ENCODE results near the gene RAB12.

Gene RAB12

DNA sequence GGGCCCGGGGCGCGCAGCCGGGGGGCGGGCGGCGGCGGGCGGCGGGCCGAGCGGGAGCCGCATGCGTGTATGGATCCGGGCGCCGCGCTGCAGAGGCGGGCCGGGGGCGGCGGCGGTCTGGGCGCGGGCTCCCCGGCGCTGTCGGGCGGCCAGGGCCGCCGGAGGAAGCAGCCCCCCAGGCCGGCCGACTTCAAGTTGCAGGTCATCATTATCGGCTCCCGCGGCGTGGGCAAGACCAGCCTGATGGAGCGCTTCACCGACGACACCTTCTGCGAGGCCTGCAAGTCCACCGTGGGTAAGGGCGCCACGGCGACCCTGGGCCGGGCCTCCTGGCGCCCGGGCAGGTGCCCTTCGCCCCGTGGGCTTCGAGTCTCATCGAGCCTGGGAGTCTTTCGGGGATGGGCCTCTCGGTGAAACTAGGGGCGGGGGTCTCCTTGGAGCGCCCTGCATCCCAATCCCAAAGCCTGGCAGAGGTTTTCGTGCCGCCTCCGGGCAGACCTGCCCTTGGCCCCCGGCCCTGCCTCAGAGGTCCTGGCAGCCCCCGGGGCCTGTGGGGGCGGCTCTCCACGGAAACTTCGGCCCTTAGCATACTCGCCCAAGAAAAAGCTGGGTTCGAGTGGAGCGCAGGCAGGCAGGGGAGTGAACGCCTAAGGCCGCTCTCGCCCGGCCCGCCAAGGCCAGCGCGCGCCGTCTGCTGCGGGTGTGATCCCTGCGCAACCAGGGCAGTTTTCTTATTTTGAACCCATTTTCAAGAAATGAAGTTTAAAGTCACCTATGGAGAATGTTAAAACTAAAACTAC lies 622 bp downstream of the RAB12 start:
- TF ChIP-seq, protein P1, sequence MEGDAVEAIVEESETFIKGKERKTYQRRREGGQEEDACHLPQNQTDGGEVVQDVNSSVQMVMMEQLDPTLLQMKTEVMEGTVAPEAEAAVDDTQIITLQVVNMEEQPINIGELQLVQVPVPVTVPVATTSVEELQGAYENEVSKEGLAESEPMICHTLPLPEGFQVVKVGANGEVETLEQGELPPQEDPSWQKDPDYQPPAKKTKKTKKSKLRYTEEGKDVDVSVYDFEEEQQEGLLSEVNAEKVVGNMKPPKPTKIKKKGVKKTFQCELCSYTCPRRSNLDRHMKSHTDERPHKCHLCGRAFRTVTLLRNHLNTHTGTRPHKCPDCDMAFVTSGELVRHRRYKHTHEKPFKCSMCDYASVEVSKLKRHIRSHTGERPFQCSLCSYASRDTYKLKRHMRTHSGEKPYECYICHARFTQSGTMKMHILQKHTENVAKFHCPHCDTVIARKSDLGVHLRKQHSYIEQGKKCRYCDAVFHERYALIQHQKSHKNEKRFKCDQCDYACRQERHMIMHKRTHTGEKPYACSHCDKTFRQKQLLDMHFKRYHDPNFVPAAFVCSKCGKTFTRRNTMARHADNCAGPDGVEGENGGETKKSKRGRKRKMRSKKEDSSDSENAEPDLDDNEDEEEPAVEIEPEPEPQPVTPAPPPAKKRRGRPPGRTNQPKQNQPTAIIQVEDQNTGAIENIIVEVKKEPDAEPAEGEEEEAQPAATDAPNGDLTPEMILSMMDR (IDR thresholded peaks at IDR 0.05; ENCODE audit: low read depth, low read length), result no peak
- H3K9me3 ChIP-seq (ENCODE audit: severe bottlenecking), result no peaks in the 10 kb centered on the region
- peak; percentile 22 for DNase-seq
- H3K36me3 ChIP-seq, result peaks cover 17% of the 10 kb centered on the region
- peak overlapping the region; percentile 97 for H3K4me3 ChIP-seq (ENCODE audit: low read depth, low read length)
- no peaks in the 10 kb centered on the region for H3K27me3 ChIP-seq (ENCODE audit: insufficient read depth, low read depth, severe bottlenecking)
- H3K27ac ChIP-seq, result peak overlapping the region; percentile 77

DNA sequence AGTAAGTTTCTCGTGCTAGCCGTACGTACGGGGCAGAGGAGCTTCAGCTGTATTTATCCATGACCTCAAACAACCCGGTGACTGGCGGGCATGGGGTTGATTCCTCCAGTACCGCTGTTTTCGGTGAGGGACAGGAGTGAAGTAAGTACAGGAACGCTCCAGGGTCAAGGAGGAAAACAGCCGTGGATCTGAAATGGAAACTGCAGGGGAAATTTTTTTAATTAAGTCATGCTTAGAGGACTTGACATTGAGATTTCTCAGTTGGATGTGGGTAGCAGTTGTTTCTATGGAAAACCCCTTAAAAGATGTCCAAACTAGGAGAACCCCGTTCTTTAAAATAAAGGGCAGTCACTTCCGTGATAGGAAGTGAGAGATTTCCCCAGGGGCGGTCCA lies 1.2 kb downstream of the RAB12 start:
- TF ChIP-seq, protein P1 (IDR thresholded peaks at IDR 0.05; ENCODE audit: low read depth, low read length), result no peak
- DNase-seq, result peak; percentile 38
- H3K27me3 ChIP-seq (ENCODE audit: insufficient read depth, low read depth, severe bottlenecking), result no peaks in the 10 kb centered on the region
- H3K9me3 ChIP-seq (ENCODE audit: severe bottlenecking), result no peaks in the 10 kb centered on the region
- H3K4me3 ChIP-seq (ENCODE audit: low read depth, low read length), result peak overlapping the region; percentile 97
- peaks cover 17% of the 10 kb centered on the region for H3K36me3 ChIP-seq
- peak overlapping the region; percentile 77; the same call in 1 of the 2 replicates for H3K27ac ChIP-seq

DNA sequence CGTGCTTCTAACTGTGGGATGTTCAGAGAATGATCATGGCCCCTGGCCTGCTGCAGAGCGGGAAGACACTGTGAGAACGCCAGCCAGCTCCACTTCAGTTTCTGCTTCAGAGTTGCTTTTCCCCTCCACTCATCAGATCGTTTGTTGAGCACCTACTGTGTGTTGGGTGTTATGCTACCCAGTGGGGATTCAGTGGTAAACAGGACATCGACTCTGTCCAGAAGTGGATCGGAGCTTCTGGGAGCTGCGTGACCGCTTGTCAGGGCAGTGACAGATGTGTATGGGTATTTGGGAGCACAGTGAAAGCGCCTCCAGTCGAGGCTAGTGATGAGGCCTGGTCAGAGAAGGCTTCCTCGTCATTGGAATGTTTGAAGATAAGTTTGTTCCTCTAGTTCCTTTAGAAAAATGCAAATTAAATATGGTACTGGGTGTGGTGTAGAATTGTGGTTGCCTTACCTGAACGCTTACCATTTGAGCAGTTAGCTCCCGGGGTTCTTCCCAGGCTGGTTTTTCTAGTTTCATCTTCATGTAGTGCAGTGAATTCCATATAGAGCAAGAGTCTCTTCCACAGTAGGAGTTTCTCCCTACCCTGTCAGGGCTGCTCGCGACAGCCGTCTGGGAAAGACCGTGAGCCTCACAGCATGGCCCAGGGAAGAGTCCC lies 2.8 kb downstream of the RAB12 start:
- Histone ChIP-seq H3K27ac (no peak overlapping the region), H3K36me3 (peaks cover 17% of the 10 kb centered on the region), H3K4me3 (ENCODE audit: low read depth, low read length) (no peak overlapping the region), H3K9me3 (ENCODE audit: severe bottlenecking) (no peaks in the 10 kb centered on the region), H3K27me3 (ENCODE audit: insufficient read depth, low read depth, severe bottlenecking) (no peaks in the 10 kb centered on the region)
- TF ChIP-seq, protein P1 (IDR thresholded peaks at IDR 0.05; ENCODE audit: low read depth, low read length), result no peak
- DNase-seq, result no peak

DNA sequence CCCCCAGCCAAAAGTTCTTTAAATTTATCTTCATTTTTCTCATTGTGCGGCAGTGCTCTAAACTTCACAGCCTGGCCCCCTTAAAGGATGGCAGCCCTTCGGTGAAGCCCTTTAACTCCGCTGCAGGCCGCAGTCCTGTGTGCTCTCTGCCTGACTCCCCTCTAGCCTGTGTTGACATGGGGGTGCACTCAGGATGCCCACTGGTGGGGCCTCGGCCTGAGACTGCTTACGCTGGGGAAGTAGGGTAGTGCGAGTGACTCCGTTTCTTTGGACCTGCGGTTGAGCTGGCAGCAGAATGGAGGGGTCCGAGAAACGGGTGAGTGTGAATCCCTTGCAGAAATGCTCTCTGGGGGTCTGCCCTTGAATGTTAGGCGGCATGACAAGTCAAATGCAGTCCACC lies 5.6 kb downstream of the RAB12 start:
- DNase-seq, result no peak
- no peak overlapping the region for H3K4me3 ChIP-seq (ENCODE audit: low read depth, low read length)
- no peak overlapping the region; the same call in 1 of the 2 replicates for H3K27ac ChIP-seq

DNA sequence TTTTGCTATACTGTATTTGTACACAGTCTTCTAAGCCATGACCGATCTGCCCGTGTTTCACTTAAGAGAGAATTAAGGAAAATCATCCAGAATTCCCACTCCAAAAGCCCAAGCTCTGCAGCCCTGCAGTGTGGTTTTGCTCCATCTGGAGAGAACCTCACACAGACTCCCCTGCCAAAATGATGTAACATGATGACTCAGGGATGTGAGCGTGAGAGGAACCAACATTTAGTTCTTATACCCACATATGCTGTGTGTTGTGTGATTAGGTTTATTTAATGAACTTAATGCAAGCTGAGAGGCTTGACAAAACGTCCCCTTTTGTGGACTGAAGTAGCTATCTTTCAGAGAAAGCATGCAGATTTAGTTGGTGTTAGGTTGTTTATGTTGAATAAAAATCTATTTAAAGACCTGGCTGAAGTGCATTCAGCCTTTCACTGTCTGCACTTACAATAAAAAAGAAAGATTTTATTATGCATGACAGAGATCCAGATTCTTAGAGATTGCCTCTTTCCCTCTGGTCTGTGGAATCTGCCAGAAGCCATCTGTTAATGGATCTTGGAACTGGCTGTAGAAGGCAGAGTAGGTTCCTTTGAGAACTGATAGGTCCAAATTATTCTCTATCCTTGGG lies 6.3 kb downstream of the RAB12 start:
- TF ChIP-seq, protein P1 (IDR thresholded peaks at IDR 0.05; ENCODE audit: low read depth, low read length), result no peak
- Histone ChIP-seq H3K27me3 (ENCODE audit: insufficient read depth, low read depth, severe bottlenecking) (no peaks in the 10 kb centered on the region), H3K9me3 (ENCODE audit: severe bottlenecking) (no peaks in the 10 kb centered on the region), H3K27ac (no peak overlapping the region), H3K36me3 (peaks cover 17% of the 10 kb centered on the region), H3K4me3 (ENCODE audit: low read depth, low read length) (no peak overlapping the region)
- no peak for DNase-seq

More for the DNA sequence above, 5.6 kb downstream of the RAB12 start:
- peaks cover 17% of the 10 kb centered on the region for H3K36me3 ChIP-seq
- H3K27me3 ChIP-seq (ENCODE audit: insufficient read depth, low read depth, severe bottlenecking), result no peaks in the 10 kb centered on the region
- no peaks in the 10 kb centered on the region for H3K9me3 ChIP-seq (ENCODE audit: severe bottlenecking)
- TF ChIP-seq, protein P1 (IDR thresholded peaks at IDR 0.05; ENCODE audit: low read depth, low read length), result no peak
